Limb (tissue), 2 donors: ENCODE data around the gene SLC35B1.

Experiments used
- DNase-seq, 2 donors: peaks; one replicate each; pipeline ENCODE4 v3.0.0-alpha.2; 2016; ENCODE audit errors: extremely low spot score in 2 of 2

Gene SLC35B1

GRCh38 chr17:49700960-49701359, 6.8 kb downstream of the SLC35B1 start:
- no peak for DNase-seq

- no peak for DNase-seq
These were observed 7.7 kb downstream of the SLC35B1 start for GRCh38 chr17:49699966-49700575.

- no peak for DNase-seq
These were observed 9.8 kb downstream of the SLC35B1 start for GRCh38 chr17:49698005-49698404.

- no peak for DNase-seq
These were observed 11.5 kb downstream of the SLC35B1 start for GRCh38 chr17:49696233-49696761.

- DNase-seq = no peak
These were observed 12.0 kb downstream of the SLC35B1 start for GRCh38 chr17:49695698-49696232.

- peak; percentile 36 to 81 for DNase-seq
These were observed 12.7 kb downstream of the SLC35B1 start for GRCh38 chr17:49694847-49695697.

- DNase-seq = no peak
These were observed 15.0 kb downstream of the SLC35B1 start for GRCh38 chr17:49692751-49693150.

- DNase-seq = no peak
These were observed 16.0 kb downstream of the SLC35B1 start for GRCh38 chr17:49691677-49692191.

- no peak for DNase-seq
These were observed 16.6 kb downstream of the SLC35B1 start for GRCh38 chr17:49691086-49691676.

- DNase-seq = no peak
These were observed 17.5 kb downstream of the SLC35B1 start for GRCh38 chr17:49690256-49690655.

GRCh38 chr17:49688848-49689247, 18.9 kb downstream of the SLC35B1 start:
- DNase-seq = no peak

GRCh38 chr17:49687878-49688491, 19.8 kb downstream of the SLC35B1 start:
- no peak for DNase-seq

GRCh38 chr17:49681106-49681979, 26.4 kb downstream of the SLC35B1 start:
- DNase-seq = no peak

- no peak for DNase-seq
These were observed 27.4 kb downstream of the SLC35B1 start for GRCh38 chr17:49680314-49680713.

GRCh38 chr17:49677933-49678847, 29.6 kb downstream of the SLC35B1 start, which contains the start of gene SPOP:
Gene SPOP, minus strand, starts transcription at chr17:49678097. Its CDS starts 55,287 bp downstream, at chr17:49622810.
- peak; percentile 99 for DNase-seq

GRCh38 chr17:49677134-49677932, 30.4 kb downstream of the SLC35B1 start:
- DNase-seq = peak; percentile 97 to 98

GRCh38 chr17:49676276-49676868, 31.4 kb downstream of the SLC35B1 start:
- no peak for DNase-seq

- DNase-seq = no peak
These were observed 33.3 kb downstream of the SLC35B1 start for GRCh38 chr17:49674507-49674906.
